Panc1 (cell line): Measurements from ENCODE around the gene RBFOX1. TPM values are rescaled to one million over a fixed set of nuclear protein-coding genes. Genes with fewer than 3 reads are reported as not detected.

Experiments
- ATAC-seq: fragments of 200-7000 bp; cut with Tn5 transposase; 2 replicates; pipeline ENCODE4 v1.9.1; 2020; ENCODE audit warnings: mild to moderate bottlenecking, moderate library complexity
- BruUV-seq: library from RNA; stranded (reverse); fragments of 400-500 nt; replicated peaks from 2 replicates; lab custom pipeline; 2021; lab: Mats Ljungman, UMichigan
- CTCF ChIA-PET: fragments of 300-600 bp; sonication (Branson Sonifier 250); formaldehyde crosslinking; loops from one replicate; lab custom pipeline; 2022; ENCODE audit warnings: antibody characterized with exemption; lab: Charles Lee
- POLR2A ChIA-PET: fragments of 300-600 bp; sonication (Branson Sonifier 250); formaldehyde crosslinking; loops from one replicate; lab custom pipeline; 2022; ENCODE audit warnings: antibody characterized with exemption; lab: Charles Lee
- DNase-seq: peaks from one replicate; pipeline ENCODE4 v3.0.0-alpha.2; 2010; ENCODE audit warnings: low read depth, low spot score
- H3K27ac ChIP-seq: 2 replicates; pipeline ENCODE4 v1.5.1; 2011; ENCODE audit warnings: mild to moderate bottlenecking, low read length, inconsistent platforms
- H3K27me3 ChIP-seq: fragments of 200-500 bp; sonication (Bioruptor generic); 2 replicates; pipeline ENCODE4 v1.6.0; 2014; ENCODE audit warnings: low read length, inconsistent platforms; ENCODE audit not compliant: control insufficient read depth, insufficient read depth
- H3K36me3 ChIP-seq: fragments of 200-500 bp; sonication (Bioruptor generic); 2 replicates; pipeline ENCODE4 v1.5.1; 2014; ENCODE audit warnings: inconsistent platforms, mild to moderate bottlenecking, low read length, moderate library complexity; ENCODE audit not compliant: control insufficient read depth, insufficient read depth
- H3K4me1 ChIP-seq: 2 replicates; pipeline ENCODE4 v1.5.1; 2011; ENCODE audit warnings: inconsistent platforms, mild to moderate bottlenecking, low read length, moderate library complexity; ENCODE audit not compliant: control insufficient read depth, insufficient read depth
- H3K4me3 ChIP-seq, 2 experiments: 2 replicates each; pipeline ENCODE4 v1.5.1; 2011 to 2012; ENCODE audit warnings: low read depth in 2 of 2, low read length in 2 of 2, mild to moderate bottlenecking in 2 of 2, inconsistent platforms in 1 of 2, moderate library complexity in 1 of 2
- H3K9me3 ChIP-seq: fragments of 200-500 bp; sonication (Bioruptor generic); 2 replicates; pipeline ENCODE4 v1.5.1; 2014; ENCODE audit warnings: low read depth, mild to moderate bottlenecking, inconsistent platforms, low read length, moderate library complexity; ENCODE audit not compliant: control insufficient read depth, insufficient read depth
- CTCF ChIP-seq: fragments of 450-650 bp; IDR thresholded peaks from 2 replicates; pipeline ENCODE4 v1.5.1; 2017; ENCODE audit warnings: mild to moderate bottlenecking
- POLR2AphosphoS5 ChIP-seq: IDR thresholded peaks from 2 replicates; pipeline ENCODE4 v1.6.1; 2012; ENCODE audit warnings: mild to moderate bottlenecking, low read depth, low read length, moderate library complexity
- REST ChIP-seq, 2 experiments: IDR thresholded peaks; 2 replicates each; pipeline ENCODE4 v1.6.1; 2011 to 2012; ENCODE audit warnings: low read depth in 2 of 2, control low read depth in 1 of 2, low read length in 1 of 2, mild to moderate bottlenecking in 1 of 2, moderate library complexity in 1 of 2; ENCODE audit not compliant: insufficient read depth in 1 of 2
- SIN3A ChIP-seq: IDR thresholded peaks from 2 replicates; pipeline ENCODE4 v1.6.1; 2012; ENCODE audit warnings: low read depth, mild to moderate bottlenecking, low read length, moderate library complexity, borderline replicate concordance; ENCODE audit not compliant: insufficient read depth
- TCF7L2 ChIP-seq: IDR thresholded peaks from 2 replicates; pipeline ENCODE4 v1.6.1; 2011; ENCODE audit warnings: mild to moderate bottlenecking, low read depth, low read length, inconsistent platforms
- in situ Hi-C: cut with HindIII; loops from 2 replicates; pipeline ENCODE4 v1.10.0; 2016; ENCODE audit warnings: low sequenced_read_pairs, low pct_unique_long_range_greater_than_20kb
- intact Hi-C: fragments of 100-400 bp; cut with micrococcal nuclease; formaldehyde crosslinking; loops from one replicate; pipeline ENCODE4 v1.10.0; 2022; ENCODE audit not compliant: unreplicated experiment
- total RNA-seq: library from RNA; stranded (reverse); gene quantifications from one replicate; pipeline ENCODE4 v1.2.1, GENCODE V29; 2021; ENCODE audit not compliant: unreplicated experiment

Gene RBFOX1
- total RNA-seq, 1 experiment from 2014 or later = not detected

- intact Hi-C loops = no loop called here
- no peaks in the 10 kb centered on the region for H3K36me3 ChIP-seq
- no peaks in the 10 kb centered on the region for H3K27me3 ChIP-seq
- ATAC-seq (no peak), DNase-seq (no peak)
- no TSS peak for BruUV-seq
- H3K27ac ChIP-seq = no peak overlapping the region
- POLR2A ChIA-PET = no interaction called here
- CTCF ChIA-PET = no interaction called here
- no peaks in the 10 kb centered on the region for H3K4me1 ChIP-seq
- no peak overlapping the region for H3K4me3 ChIP-seq
- in situ Hi-C loops = no loop called here
- TF ChIP-seq TCF7L2 = no peak
- no peak for TF ChIP-seq REST (IDR thresholded peaks at IDR 0.05; ENCODE audit: insufficient read depth in 1 of 2, low read depth in 2 of 2, low read length in 1 of 2)
- no peak for TF ChIP-seq POLR2AphosphoS5
- TF ChIP-seq CTCF = no peak
- no peak for TF ChIP-seq SIN3A
- no peaks in the 10 kb centered on the region for H3K9me3 ChIP-seq
Measured at GRCh38 chr16:7601100-7601499, 268.5 kb downstream of the RBFOX1 start.

GRCh38 chr16:7602291-7602950 lies 269.8 kb downstream of the RBFOX1 start:
- DNase-seq (no peak), ATAC-seq (no peak)
- POLR2A ChIA-PET = no interaction called here
- Histone ChIP-seq H3K9me3 (no peaks in the 10 kb centered on the region), H3K4me1 (no peaks in the 10 kb centered on the region), H3K27ac (no peak overlapping the region), H3K36me3 (no peaks in the 10 kb centered on the region), H3K27me3 (no peaks in the 10 kb centered on the region), H3K4me3 (no peak overlapping the region)
- in situ Hi-C loops (no loop called here), intact Hi-C loops (no loop called here)
- CTCF ChIA-PET = no interaction called here
- no TSS peak for BruUV-seq
- no peak for TF ChIP-seq SIN3A
- no peak for TF ChIP-seq TCF7L2
- TF ChIP-seq POLR2AphosphoS5 = no peak
- TF ChIP-seq REST (IDR thresholded peaks at IDR 0.05; ENCODE audit: insufficient read depth in 1 of 2, low read depth in 2 of 2, low read length in 1 of 2) = no peak
- no peak for TF ChIP-seq CTCF
